Dendritic cell treated with granulocyte-macrophage colony-stimulating factor and Interleukin-4, amounts not matched to agents 40 ng/mL and 50 ng/mL, for 4 days (primary cell): Measurements from ENCODE around the gene PASK.

Source experiments
- H3K27ac Mint-ChIP-seq: one replicate; pipeline ENCODE4 v1.8.0; 2022; ENCODE audit warnings: mild to moderate bottlenecking, mixed read lengths
- H3K27me3 Mint-ChIP-seq: one replicate; pipeline ENCODE4 v1.8.0; 2022; ENCODE audit warnings: mild to moderate bottlenecking, mixed read lengths
- H3K36me3 Mint-ChIP-seq: one replicate; pipeline ENCODE4 v1.8.0; 2022; ENCODE audit warnings: low read depth, mixed read lengths
- H3K4me1 Mint-ChIP-seq: one replicate; pipeline ENCODE4 v1.8.0; 2022; ENCODE audit warnings: low read depth, mixed read lengths
- H3K4me3 Mint-ChIP-seq: one replicate; pipeline ENCODE4 v1.8.0; 2022; ENCODE audit warnings: mild to moderate bottlenecking, moderate library complexity, mixed read lengths
- H3K9me3 Mint-ChIP-seq: one replicate; pipeline ENCODE4 v1.8.0; 2022; ENCODE audit warnings: mixed read lengths
- intact Hi-C: fragments of 100-400 bp; cut with micrococcal nuclease; formaldehyde crosslinking; loops from one replicate; pipeline ENCODE4 v1.15.0; 2022

Gene PASK

DNA sequence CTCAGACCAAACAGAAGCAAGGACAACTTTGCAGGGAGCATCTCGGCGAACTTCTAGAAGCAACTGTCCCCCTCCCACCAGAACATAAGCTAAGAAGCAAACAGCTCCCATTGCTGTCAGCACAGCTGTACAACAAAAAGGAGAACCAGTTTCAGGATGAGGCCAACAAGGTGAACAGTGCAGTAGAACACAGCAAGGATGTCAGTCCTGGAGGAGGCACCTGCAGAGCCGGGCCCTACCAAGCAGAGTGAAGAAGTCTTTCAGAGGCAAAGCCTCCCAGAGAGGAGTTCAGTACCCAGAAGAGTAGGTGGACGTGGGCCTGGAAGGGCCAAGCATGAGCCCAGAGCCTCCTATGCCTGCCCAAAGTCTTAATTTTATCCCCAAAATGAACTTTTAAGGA, 1.0 kb downstream of the PASK start:
- Mint-ChIP-seq H3K36me3 (peaks cover 22% of the 10 kb centered on the region), H3K4me3 (peak overlapping the region; percentile 85), H3K27me3 (peaks cover 8% of the 10 kb centered on the region), H3K27ac (no peak overlapping the region), H3K9me3 (no peaks in the 10 kb centered on the region), H3K4me1 (peaks cover 41% of the 10 kb centered on the region)
- intact Hi-C loops = loop anchor here (5.0 kb wide), 1 partner anchor 46 kb away; the partner anchor contains the start of gene MTERF4

DNA sequence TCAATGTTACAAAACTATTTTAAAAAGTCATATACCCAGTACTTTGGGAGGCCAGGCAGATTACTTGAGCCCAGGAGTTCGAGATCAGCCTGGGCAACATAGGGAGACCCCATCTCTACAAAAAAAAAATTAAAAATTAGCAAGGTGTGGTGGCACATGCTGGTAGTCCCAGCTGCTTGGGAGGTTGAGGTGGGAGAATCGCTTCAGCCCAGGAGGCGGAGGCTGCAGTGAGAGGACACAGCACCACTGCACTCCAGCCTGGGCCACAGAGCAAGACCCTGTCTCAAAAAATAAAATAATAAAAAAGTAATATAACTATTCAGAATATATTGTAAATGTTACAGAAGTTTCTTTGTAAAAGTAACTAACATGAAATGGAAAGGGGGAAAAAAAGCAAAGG, 1.9 kb downstream of the PASK start:
- Mint-ChIP-seq H3K27ac (no peak overlapping the region), H3K27me3 (peaks cover 8% of the 10 kb centered on the region), H3K9me3 (no peaks in the 10 kb centered on the region), H3K36me3 (peaks cover 19% of the 10 kb centered on the region), H3K4me3 (no peak overlapping the region), H3K4me1 (peaks cover 34% of the 10 kb centered on the region)
- intact Hi-C loops = loop anchor here (5.0 kb wide), 1 partner anchor 45 kb away; the partner anchor contains the start of gene MTERF4

DNA sequence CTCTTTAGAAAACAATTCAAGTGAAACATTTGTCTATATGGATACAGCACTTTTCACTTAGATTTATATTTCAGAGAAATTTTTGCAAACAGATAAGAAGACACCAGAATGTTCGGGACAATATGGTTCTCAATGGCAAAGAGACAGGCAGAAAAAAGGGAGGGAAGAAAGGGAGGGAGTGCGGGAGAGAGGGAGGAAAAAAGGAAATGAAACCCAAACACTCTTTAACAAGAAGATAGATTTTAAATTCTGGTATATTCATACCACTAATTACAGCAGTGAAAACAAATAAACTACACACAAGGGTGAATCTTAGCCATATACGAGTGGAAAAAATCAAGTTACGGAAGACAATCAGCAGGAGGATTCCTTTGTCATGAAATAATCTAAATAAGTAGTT, 3.0 kb downstream of the PASK start:
- intact Hi-C loops = loop anchor here (5.0 kb wide), 1 partner anchor 44 kb away; the partner anchor contains the start of gene MTERF4
- Mint-ChIP-seq H3K9me3 (no peaks in the 10 kb centered on the region), H3K4me1 (peaks cover 29% of the 10 kb centered on the region), H3K27me3 (peaks cover 8% of the 10 kb centered on the region), H3K27ac (no peak overlapping the region), H3K4me3 (no peak overlapping the region), H3K36me3 (peaks cover 28% of the 10 kb centered on the region)

DNA sequence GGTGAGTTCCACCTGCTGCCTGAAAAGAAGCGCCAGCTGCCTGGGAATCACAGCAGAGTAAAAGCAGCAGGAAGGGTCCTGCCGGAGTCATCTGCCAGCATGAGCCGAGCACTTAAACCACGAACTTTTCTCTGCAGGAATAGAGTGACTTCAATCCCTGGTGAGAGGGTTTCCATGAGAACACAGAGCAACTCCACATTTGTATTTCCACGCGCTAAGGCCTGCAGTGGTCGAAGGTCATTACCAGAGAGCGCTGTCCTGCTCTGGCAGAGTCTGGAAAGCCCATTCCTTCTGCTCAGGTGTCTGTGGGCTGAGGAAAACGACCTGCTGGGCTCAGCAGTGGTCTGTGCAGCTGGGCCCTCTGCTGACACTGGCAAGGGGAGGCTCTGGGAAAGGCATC, 6.7 kb downstream of the PASK start:
- intact Hi-C loops = no loop called here
- H3K9me3 Mint-ChIP-seq = no peaks in the 10 kb centered on the region
- H3K27ac Mint-ChIP-seq = no peak overlapping the region
- H3K4me3 Mint-ChIP-seq = no peak overlapping the region
- peaks cover 11% of the 10 kb centered on the region for H3K4me1 Mint-ChIP-seq
- peaks cover 37% of the 10 kb centered on the region for H3K36me3 Mint-ChIP-seq
- no peaks in the 10 kb centered on the region for H3K27me3 Mint-ChIP-seq

DNA sequence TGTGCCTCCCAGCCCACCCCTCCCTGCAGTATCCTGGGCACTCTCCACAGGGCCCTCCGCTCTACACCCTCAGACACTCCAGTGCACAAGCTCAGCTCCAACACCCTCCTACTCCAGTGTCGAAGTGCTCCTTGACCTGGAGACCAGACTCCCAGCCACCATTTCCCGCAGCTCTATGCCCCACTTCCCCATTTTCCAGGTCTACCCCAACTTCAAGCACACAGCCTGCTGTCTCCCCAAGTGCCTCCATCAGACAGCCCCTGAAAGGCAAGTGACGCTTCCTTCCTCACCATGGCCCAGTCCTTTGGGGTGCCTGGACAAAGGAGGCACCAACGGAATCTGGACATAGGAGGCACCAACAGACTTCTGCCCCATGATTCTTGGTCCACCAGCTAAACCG, 7.2 kb downstream of the PASK start:
- H3K27me3 Mint-ChIP-seq = no peaks in the 10 kb centered on the region
- intact Hi-C loops = no loop called here
- no peaks in the 10 kb centered on the region for H3K9me3 Mint-ChIP-seq
- H3K27ac Mint-ChIP-seq = no peak overlapping the region
- peaks cover 40% of the 10 kb centered on the region for H3K36me3 Mint-ChIP-seq
- no peak overlapping the region for H3K4me3 Mint-ChIP-seq
- peaks cover 11% of the 10 kb centered on the region for H3K4me1 Mint-ChIP-seq

DNA sequence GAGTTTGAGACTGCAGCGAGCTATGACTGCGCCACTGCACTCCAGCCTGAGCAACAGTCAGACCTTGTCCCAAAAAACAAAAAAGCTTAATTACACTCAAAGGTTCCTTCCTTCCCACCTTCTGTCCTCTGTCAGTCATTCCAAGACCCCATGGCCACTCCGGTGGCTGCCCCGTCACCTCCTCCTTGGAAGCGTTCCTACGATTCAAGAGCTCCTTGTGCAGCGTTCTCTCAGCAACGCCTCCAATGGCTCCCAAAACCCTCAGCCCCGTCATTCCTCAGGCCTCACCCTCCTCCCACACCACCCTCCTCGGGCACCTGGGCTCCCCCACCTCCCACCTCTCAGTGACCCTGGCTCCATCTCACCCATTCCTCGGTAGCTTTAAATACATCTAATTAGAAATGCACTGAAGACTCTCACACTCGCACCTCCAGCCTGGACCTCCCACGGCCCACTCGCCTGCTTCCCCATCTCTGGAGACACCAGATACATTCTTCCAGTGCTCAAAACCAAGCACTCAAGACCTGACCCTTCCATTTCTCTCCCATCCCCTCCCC, 8.0 kb downstream of the PASK start:
- H3K27ac Mint-ChIP-seq = no peak overlapping the region
- intact Hi-C loops = no loop called here

DNA sequence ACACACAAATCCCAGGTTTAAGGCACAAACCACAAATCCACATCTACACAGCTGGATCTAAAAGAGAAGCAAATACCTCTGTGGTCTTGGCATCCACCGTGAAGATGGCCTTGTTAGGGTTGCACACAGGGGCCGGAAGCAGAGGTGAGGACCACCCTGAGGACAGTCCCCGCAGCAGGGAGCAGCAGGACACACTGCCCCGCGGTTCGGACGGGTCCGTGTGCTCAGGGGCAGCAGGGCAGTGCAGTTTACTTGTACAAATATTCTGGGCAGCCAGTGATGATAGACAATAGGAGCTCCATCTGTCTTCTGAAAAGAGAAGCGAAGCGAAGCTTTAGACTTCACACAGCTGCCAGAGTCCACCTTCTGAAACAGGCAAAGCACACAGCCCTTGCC, 8.8 kb downstream of the PASK start:
- H3K4me3 Mint-ChIP-seq = no peak overlapping the region
- intact Hi-C loops = no loop called here
- no peaks in the 10 kb centered on the region for H3K9me3 Mint-ChIP-seq
- H3K4me1 Mint-ChIP-seq = peaks cover 6% of the 10 kb centered on the region
- peaks cover 56% of the 10 kb centered on the region for H3K36me3 Mint-ChIP-seq
- no peaks in the 10 kb centered on the region for H3K27me3 Mint-ChIP-seq
- H3K27ac Mint-ChIP-seq = no peak overlapping the region

More for the DNA sequence above, 8.0 kb downstream of the PASK start:
- Mint-ChIP-seq H3K9me3 (no peaks in the 10 kb centered on the region), H3K36me3 (peaks cover 48% of the 10 kb centered on the region), H3K4me1 (peaks cover 8% of the 10 kb centered on the region), H3K27me3 (no peaks in the 10 kb centered on the region), H3K4me3 (no peak overlapping the region)

DNA sequence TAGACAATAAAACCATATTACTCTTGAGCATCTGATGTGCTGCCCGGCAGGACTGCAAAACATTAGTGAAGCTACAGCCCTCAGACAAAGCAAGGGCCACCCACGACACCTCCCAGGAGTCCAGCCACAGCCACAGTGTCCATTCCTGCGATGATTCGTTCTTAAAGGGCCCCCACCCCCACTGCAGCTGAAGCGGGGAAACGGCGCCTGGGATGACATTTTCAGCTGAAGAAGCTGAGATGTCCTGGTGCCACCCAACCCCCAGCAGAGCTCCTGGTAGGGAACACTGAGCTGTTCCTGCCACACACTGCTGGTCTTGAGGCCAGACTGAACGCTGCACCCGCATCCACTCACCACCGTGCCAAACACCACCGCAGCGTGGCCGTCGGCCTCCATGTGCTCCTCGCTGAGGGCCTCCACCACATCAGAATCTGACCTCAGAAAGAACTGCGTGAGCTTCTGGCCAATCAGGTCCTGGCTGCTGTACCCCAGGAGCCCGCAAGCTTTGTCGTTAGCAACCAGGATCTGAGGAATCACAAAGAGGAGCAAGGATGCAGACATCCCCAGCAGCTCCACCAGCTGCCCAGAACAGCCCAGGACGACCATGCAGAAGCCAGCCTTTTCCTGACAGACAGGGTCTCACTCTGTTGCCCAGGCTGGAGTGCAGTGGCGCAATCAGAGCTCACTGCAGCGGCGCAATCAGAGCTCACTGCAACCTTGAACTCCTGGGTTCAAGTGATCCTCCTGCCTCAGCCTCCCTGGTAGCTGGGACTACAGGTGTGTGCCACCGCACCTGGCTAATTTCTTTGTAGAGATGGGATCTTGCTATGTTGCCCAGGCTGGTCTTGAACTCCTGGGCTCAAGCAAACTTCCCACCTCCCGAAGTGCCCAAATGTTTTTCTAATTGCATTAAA, 9.5 kb downstream of the PASK start:
- H3K27me3 Mint-ChIP-seq = no peaks in the 10 kb centered on the region
- peaks cover 6% of the 10 kb centered on the region for H3K4me1 Mint-ChIP-seq
- intact Hi-C loops = no loop called here
- no peak overlapping the region for H3K4me3 Mint-ChIP-seq
- peaks cover 58% of the 10 kb centered on the region for H3K36me3 Mint-ChIP-seq
- H3K9me3 Mint-ChIP-seq = no peaks in the 10 kb centered on the region
- H3K27ac Mint-ChIP-seq = no peak overlapping the region

DNA sequence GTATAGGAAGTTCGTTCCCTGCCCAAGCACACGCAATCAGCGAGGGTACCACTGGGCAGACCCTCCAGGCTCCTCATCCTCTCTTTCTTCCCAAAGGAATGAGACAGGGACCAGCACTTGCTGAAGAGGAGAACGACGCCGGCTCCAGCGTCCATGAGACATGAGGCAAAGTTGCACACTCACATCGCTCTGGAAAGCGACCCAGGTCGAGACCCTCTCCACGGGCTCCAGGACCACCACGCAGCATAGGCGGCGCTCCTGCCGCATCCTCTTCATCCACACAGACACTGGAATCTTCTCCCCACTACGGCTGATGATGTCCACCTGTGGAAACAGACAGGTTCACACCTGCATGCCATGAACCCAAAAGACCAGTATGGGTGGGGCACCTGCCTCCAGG, 10.8 kb downstream of the PASK start:
- no peak overlapping the region for H3K4me3 Mint-ChIP-seq
- no peak overlapping the region for H3K27ac Mint-ChIP-seq
- H3K27me3 Mint-ChIP-seq = no peaks in the 10 kb centered on the region
- intact Hi-C loops = no loop called here
- H3K36me3 Mint-ChIP-seq = peaks cover 63% of the 10 kb centered on the region
- H3K9me3 Mint-ChIP-seq = no peaks in the 10 kb centered on the region
- peaks cover 6% of the 10 kb centered on the region for H3K4me1 Mint-ChIP-seq

DNA sequence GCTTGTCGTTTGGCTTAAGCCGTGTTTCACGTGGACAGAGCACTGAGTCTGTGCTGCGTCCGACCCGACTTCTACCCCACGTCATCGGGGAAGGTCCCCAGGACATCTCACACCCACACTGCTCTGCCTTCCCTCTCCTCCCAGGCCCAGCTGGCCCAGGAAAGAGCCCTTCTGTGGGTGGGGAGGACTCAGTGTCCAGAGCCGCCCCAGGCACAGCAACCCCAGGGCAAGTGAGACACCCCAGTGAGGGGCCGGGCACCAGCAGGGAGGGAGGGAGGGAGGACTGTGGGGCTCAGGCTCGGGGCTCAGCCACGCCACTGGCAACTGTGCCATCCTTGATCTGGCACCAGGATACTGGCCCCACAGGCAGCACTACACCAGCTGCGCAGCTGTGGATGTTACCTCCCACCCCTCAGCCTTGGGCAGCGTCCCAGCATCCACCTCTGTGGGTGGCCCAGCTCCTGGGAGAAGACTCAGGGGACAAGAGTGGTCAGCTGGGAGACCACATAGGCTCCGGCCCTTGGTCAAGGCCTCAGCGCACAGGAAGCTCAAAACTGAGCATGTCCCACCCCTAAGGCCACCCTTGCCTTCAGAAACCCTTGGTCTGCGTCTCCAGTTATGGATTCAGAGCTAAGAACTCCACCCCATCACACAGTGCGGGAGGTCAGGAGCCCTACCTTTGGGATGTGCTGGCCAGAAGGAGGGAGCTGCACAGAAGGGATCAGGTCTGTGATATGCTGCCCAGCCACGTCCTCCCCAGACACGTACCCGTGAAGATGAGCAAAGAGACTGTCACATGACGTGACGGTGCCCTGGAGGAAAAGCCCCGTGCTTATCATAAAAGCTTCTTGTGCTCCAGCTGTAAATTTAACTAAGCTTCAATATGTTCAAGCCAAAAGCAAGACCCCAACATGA, 11.7 kb downstream of the PASK start:
- Mint-ChIP-seq H3K36me3 (peaks cover 63% of the 10 kb centered on the region), H3K4me3 (no peak overlapping the region), H3K27me3 (no peaks in the 10 kb centered on the region), H3K4me1 (peaks cover 6% of the 10 kb centered on the region), H3K27ac (no peak overlapping the region), H3K9me3 (no peaks in the 10 kb centered on the region)
- intact Hi-C loops = no loop called here

DNA sequence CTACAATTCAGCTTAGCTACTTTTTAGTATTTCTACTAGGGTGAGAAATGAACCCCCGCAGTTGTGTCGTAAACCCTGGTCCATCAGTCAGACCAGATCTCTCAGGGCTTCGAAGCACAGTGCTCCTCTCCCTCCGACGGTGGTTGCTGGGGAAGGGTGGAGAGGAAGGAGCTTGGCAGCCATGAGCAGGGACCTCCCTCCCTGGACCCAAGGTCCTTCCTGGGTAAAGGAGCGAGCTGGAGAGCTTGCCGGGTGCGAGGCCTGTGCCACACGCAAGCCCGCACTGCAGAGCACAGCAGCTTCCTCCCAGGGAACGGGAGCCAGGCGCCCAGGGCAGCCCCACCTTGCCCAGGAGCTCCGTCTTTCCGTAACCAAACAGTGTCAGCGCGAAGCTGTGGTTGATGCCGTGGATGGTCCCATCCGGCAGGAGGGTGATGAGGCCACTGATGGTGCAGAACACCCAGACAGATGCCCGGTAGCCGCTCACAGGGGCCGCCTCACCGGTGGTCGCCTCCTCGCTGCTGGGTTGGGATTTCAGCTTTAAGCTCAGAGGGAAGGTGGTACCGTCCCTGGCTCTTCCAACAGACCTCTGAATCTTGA, 12.5 kb downstream of the PASK start:
- Mint-ChIP-seq H3K9me3 (no peaks in the 10 kb centered on the region), H3K36me3 (peaks cover 57% of the 10 kb centered on the region), H3K27ac (no peak overlapping the region), H3K4me1 (no peaks in the 10 kb centered on the region), H3K27me3 (no peaks in the 10 kb centered on the region), H3K4me3 (no peak overlapping the region)
- intact Hi-C loops = no loop called here

DNA sequence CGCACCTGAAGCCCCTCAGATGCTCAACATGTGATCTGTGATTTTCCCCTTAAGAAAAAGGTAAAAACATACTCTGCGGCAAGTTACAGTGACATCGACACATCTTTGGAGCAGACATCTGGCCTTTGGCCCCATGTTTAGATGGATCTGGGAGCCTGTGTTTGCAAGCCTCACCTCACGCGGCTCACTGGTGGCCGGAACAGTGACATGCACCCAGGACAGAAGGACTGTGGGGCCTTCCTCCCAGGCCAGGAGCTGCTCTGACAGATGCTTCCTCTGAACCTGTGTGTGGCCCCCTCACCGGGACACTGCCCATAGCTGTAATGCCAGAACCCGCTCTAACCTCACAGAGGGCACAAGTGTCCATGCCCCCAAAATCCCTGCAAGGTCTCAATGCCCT, 13.1 kb downstream of the PASK start:
- intact Hi-C loops = no loop called here
- Mint-ChIP-seq H3K27ac (no peak overlapping the region), H3K9me3 (no peaks in the 10 kb centered on the region), H3K4me3 (no peak overlapping the region), H3K4me1 (no peaks in the 10 kb centered on the region), H3K36me3 (peaks cover 53% of the 10 kb centered on the region), H3K27me3 (no peaks in the 10 kb centered on the region)

DNA sequence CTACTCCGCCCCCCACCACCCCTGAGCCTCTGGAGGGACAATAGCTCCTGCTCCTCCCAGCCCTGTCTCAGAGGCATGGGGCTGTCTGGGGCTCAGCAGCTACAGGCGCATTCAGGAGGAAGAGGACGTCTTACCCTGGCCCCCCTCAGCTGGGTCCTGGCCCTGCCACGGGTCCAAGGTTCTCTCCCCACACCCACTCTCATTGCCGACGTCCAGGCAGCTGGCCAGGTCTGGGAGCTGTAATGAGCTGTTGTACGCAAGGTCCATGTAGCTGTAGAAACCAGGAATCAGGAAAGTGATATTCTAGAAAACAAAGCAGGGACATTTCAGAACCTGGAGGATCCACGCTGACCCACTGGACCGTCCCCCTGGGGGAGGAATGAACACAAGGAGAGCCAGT, 13.5 kb downstream of the PASK start:
- Mint-ChIP-seq H3K9me3 (no peaks in the 10 kb centered on the region), H3K4me3 (no peak overlapping the region), H3K27ac (no peak overlapping the region), H3K4me1 (no peaks in the 10 kb centered on the region), H3K36me3 (peaks cover 53% of the 10 kb centered on the region), H3K27me3 (no peaks in the 10 kb centered on the region)
- intact Hi-C loops = no loop called here
